Type B pancreatic cell (in vitro differentiated cells): ENCODE data around the gene MMS22L. TPM values are rescaled to one million over a fixed set of nuclear protein-coding genes. Genes with fewer than 3 reads are reported as not detected.

Source experiments
- DNase-seq: peaks from one replicate; pipeline ENCODE4 v3.0.0; 2021; ENCODE audit warnings: mixed read lengths; ENCODE audit not compliant: unreplicated experiment; ENCODE audit errors: extremely low spot score
- H3K27ac Mint-ChIP-seq: 2 replicates; pipeline ENCODE4 v1.8.0; 2021; ENCODE audit warnings: mild to moderate bottlenecking, mixed read lengths
- H3K27me3 Mint-ChIP-seq: 2 replicates; pipeline ENCODE4 v1.8.0; 2021; ENCODE audit warnings: mixed read lengths
- H3K36me3 Mint-ChIP-seq: 2 replicates; pipeline ENCODE4 v1.8.0; 2021; ENCODE audit warnings: mixed read lengths
- H3K4me1 Mint-ChIP-seq: one replicate; pipeline ENCODE4 v1.8.0; 2021; ENCODE audit warnings: mixed read lengths; ENCODE audit not compliant: unreplicated experiment
- H3K4me3 Mint-ChIP-seq: 2 replicates; pipeline ENCODE4 v1.8.0; 2021; ENCODE audit warnings: mild to moderate bottlenecking, mixed read lengths
- H3K9me3 Mint-ChIP-seq: 2 replicates; pipeline ENCODE4 v1.8.0; 2021; ENCODE audit warnings: mixed read lengths
- CTCF ChIP-seq: fragments of 200-600 bp; sonication (generic); conservative IDR thresholded peaks from 2 replicates; pipeline ENCODE4 v1.5.0; 2021; ENCODE audit warnings: antibody characterized with exemption, mild to moderate bottlenecking
- total RNA-seq: library from RNA; stranded (reverse); gene quantifications from 2 replicates; pipeline ENCODE4 v1.2.1, GENCODE V29; 2021; ENCODE audit warnings: low replicate concordance

Gene MMS22L
- total RNA-seq, 1 donor from 2014 or later = 40.3 TPM

GRCh38 chr6:97292671-97293070 lies 9.7 kb upstream of the MMS22L start:
- Mint-ChIP-seq H3K27ac (no peak overlapping the region), H3K36me3 (no peaks in the 10 kb centered on the region), H3K9me3 (no peaks in the 10 kb centered on the region), H3K4me3 (no peak overlapping the region), H3K27me3 (peaks cover 6% of the 10 kb centered on the region), H3K4me1 (no peaks in the 10 kb centered on the region)
- DNase-seq = no peak
- no peak for TF ChIP-seq CTCF

GRCh38 chr6:97291896-97292295 lies 8.9 kb upstream of the MMS22L start:
- Mint-ChIP-seq H3K27ac (no peak overlapping the region), H3K9me3 (no peaks in the 10 kb centered on the region), H3K27me3 (peaks cover 6% of the 10 kb centered on the region), H3K4me3 (no peak overlapping the region), H3K36me3 (no peaks in the 10 kb centered on the region), H3K4me1 (no peaks in the 10 kb centered on the region)
- TF ChIP-seq CTCF = no peak
- no peak for DNase-seq

- H3K9me3 Mint-ChIP-seq = no peaks in the 10 kb centered on the region
- no peak overlapping the region for H3K27ac Mint-ChIP-seq
- H3K36me3 Mint-ChIP-seq = no peaks in the 10 kb centered on the region
- no peaks in the 10 kb centered on the region for H3K4me1 Mint-ChIP-seq
- peaks cover 6% of the 10 kb centered on the region for H3K27me3 Mint-ChIP-seq
- no peak overlapping the region for H3K4me3 Mint-ChIP-seq
- no peak for TF ChIP-seq CTCF
- DNase-seq = no peak
Observed at GRCh38 chr6:97289332-97289731, 6.3 kb upstream of the MMS22L start.

- no peak for TF ChIP-seq CTCF
- Mint-ChIP-seq H3K27me3 (no peaks in the 10 kb centered on the region), H3K4me1 (no peaks in the 10 kb centered on the region), H3K4me3 (no peak overlapping the region), H3K27ac (no peak overlapping the region), H3K9me3 (no peaks in the 10 kb centered on the region), H3K36me3 (no peaks in the 10 kb centered on the region)
- no peak for DNase-seq
Observed at GRCh38 chr6:97288188-97288587, 5.2 kb upstream of the MMS22L start.

GRCh38 chr6:97282238-97282725 lies 734 bp downstream of the MMS22L start:
- H3K4me3 Mint-ChIP-seq = peak overlapping the region; percentile 98
- no peaks in the 10 kb centered on the region for H3K9me3 Mint-ChIP-seq

More at GRCh38 chr6:97282238-97282725, 734 bp downstream of the MMS22L start:
- peaks cover 18% of the 10 kb centered on the region for H3K36me3 Mint-ChIP-seq
- H3K27ac Mint-ChIP-seq = peak overlapping the region; percentile 92
- H3K4me1 Mint-ChIP-seq = peaks cover 14% of the 10 kb centered on the region
- DNase-seq = no peak
- no peak for TF ChIP-seq CTCF
- H3K27me3 Mint-ChIP-seq = no peaks in the 10 kb centered on the region
